Upper lobe of left lung (tissue), 6 donors: ENCODE data around the gene SELENOS. TPM values are rescaled to one million over a fixed set of nuclear protein-coding genes. Genes with fewer than 3 reads are reported as not detected.

Source experiments
- ATAC-seq, 2 donors: fragments of 200-7000 bp; cut with Tn5 transposase; one replicate each; pipeline ENCODE4 v1.9.1; 2022; ENCODE audit warnings: mild to moderate bottlenecking in 2 of 2, moderate library complexity in 2 of 2; ENCODE audit not compliant: low FRiP score in 2 of 2
- DNase-seq, 2 donors: peaks; one replicate each; pipeline ENCODE4 v3.0.0-alpha.2; 2019 to 2020
- H3K27ac ChIP-seq, 4 donors: fragments of 200-600 bp; sonication (generic); one replicate each; pipeline ENCODE4 v1.5.1; 2016 to 2019
- H3K27me3 ChIP-seq, 4 donors: fragments of 200-600 bp; sonication (generic); one replicate each; pipeline ENCODE4 v1.5.1; 2017 to 2019
- H3K36me3 ChIP-seq, 4 donors: fragments of 200-600 bp; sonication (generic); one replicate each; pipeline ENCODE4 v1.5.1; 2016 to 2019
- H3K4me1 ChIP-seq, 4 donors: fragments of 200-600 bp; sonication (generic); one replicate each; pipeline ENCODE4 v1.5.1; 2018 to 2019
- H3K4me3 ChIP-seq, 4 donors: fragments of 200-600 bp; sonication (generic); one replicate each; pipeline ENCODE4 v1.5.1; 2017 to 2019; ENCODE audit warnings: mild to moderate bottlenecking in 2 of 4, moderate library complexity in 1 of 4
- H3K9me3 ChIP-seq, 4 donors: fragments of 200-600 bp; sonication (generic); one replicate each; pipeline ENCODE4 v1.5.1; 2018 to 2019
- CTCF ChIP-seq, 6 experiments: fragments of 450-650 bp in 4 of 6; fragments of 200-600 bp in 2 of 6; sonication (generic) in 2 of 6; IDR thresholded peaks; one replicate each; pipeline ENCODE4 v1.5.1; 2016 to 2019; ENCODE audit warnings: antibody characterized with exemption in 6 of 6
- EP300 ChIP-seq, 4 donors: sonication (generic); formaldehyde crosslinking; IDR thresholded peaks; one replicate each; pipeline ENCODE4 v1.5.1; 2017; ENCODE audit warnings: antibody characterized with exemption in 4 of 4, control low read depth in 2 of 4
- POLR2A ChIP-seq, 4 donors: fragments of 450-650 bp; IDR thresholded peaks; one replicate each; pipeline ENCODE4 v1.5.1; 2016 to 2017; ENCODE audit warnings: antibody characterized with exemption in 4 of 4, mild to moderate bottlenecking in 2 of 4
- POLR2AphosphoS5 ChIP-seq, 2 donors: sonication (generic); formaldehyde crosslinking; IDR thresholded peaks; one replicate each; pipeline ENCODE4 v1.5.1; 2017; ENCODE audit warnings: antibody characterized with exemption in 2 of 2
- WGBS, 2 donors: methylation state at CpG; one replicate each; pipeline ENCODE4 v1.1.5; 2017 to 2018; 5-methylcytosine and 5-hydroxymethylcytosine counted together
- total RNA-seq, 6 donors: library from RNA; depleted of rRNA in 4 of 6; stranded (reverse); fragments of >200 nt in 4 of 6; gene quantifications; one replicate each; pipeline versions ENCODE4 v1.1.0 to v1.2.1, GENCODE V29; 2016 to 2021
- donor health status: DM: no; HTN: no; CAD: no; lungs with moderate emphysema.
- donor health status: DM: no; HTN: yes; CAD: no; lungs with severe emphysema.

Gene SELENOS
- total RNA-seq, 6 donors from 2014 or later, result 48.2 to 106 (median 78.2) TPM

DNA sequence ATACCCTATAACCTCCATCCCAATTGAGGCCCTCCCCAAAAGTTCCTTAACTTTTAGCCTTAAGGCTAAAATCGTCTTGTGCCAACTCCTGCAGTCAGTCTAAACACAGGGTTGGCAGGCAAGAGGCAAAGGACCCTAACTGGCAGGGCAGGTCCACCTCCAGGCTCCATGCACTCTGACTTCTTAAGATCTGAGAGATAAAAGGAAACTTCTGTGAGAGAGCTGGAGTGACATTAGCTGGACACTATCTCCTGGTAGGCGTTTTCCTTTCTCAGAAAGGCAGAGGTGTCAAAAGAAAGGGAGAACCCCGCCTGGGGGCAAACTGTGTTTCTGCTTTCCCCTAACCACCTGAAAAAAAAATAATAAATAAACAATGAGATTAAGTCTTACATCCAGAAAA, 29.0 kb downstream of the SELENOS start:
- no peaks in the 10 kb centered on the region for H3K27me3 ChIP-seq
- H3K4me1 ChIP-seq, result peaks cover 51 to 84% (median 58%) of the 10 kb centered on the region in 4 donors
- no peak for TF ChIP-seq EP300 (IDR thresholded peaks at IDR 0.05)
- no peak for TF ChIP-seq POLR2AphosphoS5 (IDR thresholded peaks at IDR 0.05)
- TF ChIP-seq POLR2A (IDR thresholded peaks at IDR 0.05), result no peak
- no peak for TF ChIP-seq CTCF (IDR thresholded peaks at IDR 0.05)
- WGBS, 2 donors, result 59 to 69% methylated on average over 3 of the region's 3 CpGs
- ATAC-seq (no peak), DNase-seq (no peak)
- H3K9me3 ChIP-seq, result no peaks in the 10 kb centered on the region
- H3K4me3 ChIP-seq, result peak overlapping the region in 1 of 4 donors; percentile 8
- H3K27ac ChIP-seq, result no peak overlapping the region
- no peaks in the 10 kb centered on the region for H3K36me3 ChIP-seq

GRCh38 chr15:101246824-101247745, 30.2 kb downstream of the SELENOS start:
- H3K27me3 ChIP-seq, result no peaks in the 10 kb centered on the region
- H3K9me3 ChIP-seq, result no peaks in the 10 kb centered on the region
- ATAC-seq (no peak), DNase-seq (no peak)
- H3K4me1 ChIP-seq, result peaks cover 59 to 86% (median 65%) of the 10 kb centered on the region in 4 donors
- TF ChIP-seq CTCF (IDR thresholded peaks at IDR 0.05), result no peak
- TF ChIP-seq EP300 (IDR thresholded peaks at IDR 0.05), result no peak
- no peak for TF ChIP-seq POLR2A (IDR thresholded peaks at IDR 0.05)
- TF ChIP-seq POLR2AphosphoS5 (IDR thresholded peaks at IDR 0.05), result no peak
- peak overlapping the region in 1 of 4 donors; percentile 48 for H3K27ac ChIP-seq
- H3K4me3 ChIP-seq, result no peak overlapping the region
- no peaks in the 10 kb centered on the region for H3K36me3 ChIP-seq
- WGBS, 2 donors, result 80 to 82% methylated on average over 10 of the region's 10 CpGs

GRCh38 chr15:101246391-101246790, 30.9 kb downstream of the SELENOS start:
- peaks cover 65 to 93% (median 71%) of the 10 kb centered on the region in 4 donors for H3K4me1 ChIP-seq
- 51 to 56% methylated on average over 6 of the region's 6 CpGs for WGBS, 2 donors
- TF ChIP-seq POLR2AphosphoS5 (IDR thresholded peaks at IDR 0.05), result no peak
- H3K36me3 ChIP-seq, result no peaks in the 10 kb centered on the region
- H3K4me3 ChIP-seq, result no peak overlapping the region
- H3K9me3 ChIP-seq, result no peaks in the 10 kb centered on the region
- DNase-seq (no peak), ATAC-seq (no peak)
- peak overlapping the region in 1 of 4 donors; percentile 48 for H3K27ac ChIP-seq
- H3K27me3 ChIP-seq, result no peaks in the 10 kb centered on the region

- Histone ChIP-seq H3K27me3 (no peaks in the 10 kb centered on the region), H3K4me3 (no peak overlapping the region), H3K27ac (peak overlapping the region in 2 of 4 donors; percentile 77 to 81), H3K9me3 (no peaks in the 10 kb centered on the region), H3K36me3 (no peaks in the 10 kb centered on the region), H3K4me1 (peaks cover 70 to 98% (median 79%) of the 10 kb centered on the region in 4 donors)
- DNase-seq, result no peak
- ATAC-seq, result no peak
- no peak for TF ChIP-seq CTCF (IDR thresholded peaks at IDR 0.05)
- no peak for TF ChIP-seq POLR2A (IDR thresholded peaks at IDR 0.05)
- TF ChIP-seq EP300 (IDR thresholded peaks at IDR 0.05), result no peak
- no peak for TF ChIP-seq POLR2AphosphoS5 (IDR thresholded peaks at IDR 0.05)
- 92 to 93% methylated on average over 14 of the region's 14 CpGs for WGBS, 2 donors
Measured at GRCh38 chr15:101244889-101245668, 32.2 kb downstream of the SELENOS start.
